T-cell (primary cell): ENCODE results near the gene TLCD5. TPM values are rescaled to one million over a fixed set of nuclear protein-coding genes. Genes with fewer than 3 reads are reported as not detected.

Experiments
- ATAC-seq, 4 experiments: fragments of 200-7000 bp in 3 of 4; fragments of 150-1000 bp in 1 of 4; cut with Tn5 transposase; replicated peaks in 1 of 4; 1 replicate in 3 of 4; 2 replicates in 1 of 4; pipeline ENCODE4 v1.10.0; 2021; ENCODE audit warnings: moderate library complexity in 3 of 4, mild to moderate bottlenecking in 2 of 4, moderate number of reproducible peaks in 1 of 4
- CTCF ChIA-PET, 2 donors: fragments of 300-600 bp; sonication (Branson Sonifier 250); formaldehyde crosslinking; loops; one replicate each; lab custom pipeline; 2022; ENCODE audit warnings: antibody characterized with exemption in 2 of 2; lab: Charles Lee
- POLR2A ChIA-PET, 2 donors: fragments of 300-600 bp; sonication (Branson Sonifier 250); formaldehyde crosslinking; loops; one replicate each; lab custom pipeline; 2022; ENCODE audit warnings: antibody characterized with exemption in 2 of 2; lab: Charles Lee
- DNase-seq, 35 experiments: peaks; one replicate each; pipeline versions ENCODE4 v3.0.0 to v3.0.0-alpha.2; 2013 to 2023
- H3K27ac ChIP-seq: one replicate; pipeline ENCODE4 v1.5.1; 2013; ENCODE audit warnings: low read length
- H3K27me3 ChIP-seq, 2 experiments: replicated peaks in 1 of 2; 1 replicate in 1 of 2; 2 replicates in 1 of 2; pipeline versions ENCODE4 v1.6.1 to v1.7.0; 2013; ENCODE audit warnings: low read length in 1 of 2, mixed read lengths in 1 of 2; ENCODE audit not compliant: control insufficient read depth in 2 of 2, insufficient read depth in 2 of 2; ENCODE audit errors: extremely low read depth in 1 of 2
- H3K36me3 ChIP-seq, 2 donors: 1 replicate in 1 of 2; 2 replicates in 1 of 2; pipeline versions ENCODE4 v1.6.1 to v1.7.0; 2013; ENCODE audit warnings: low read length in 1 of 2; ENCODE audit not compliant: control insufficient read depth in 2 of 2, insufficient read depth in 1 of 2; ENCODE audit errors: extremely low read depth in 1 of 2
- H3K4me1 ChIP-seq, 2 experiments: 1 replicate in 1 of 2; 2 replicates in 1 of 2; pipeline versions ENCODE4 v1.6.1 to v1.7.0; 2013; ENCODE audit warnings: low read length in 2 of 2, mixed read lengths in 1 of 2; ENCODE audit not compliant: insufficient read depth in 2 of 2, control insufficient read depth in 1 of 2; ENCODE audit errors: extremely low read depth in 1 of 2
- H3K4me3 ChIP-seq, 2 donors: 1 replicate in 1 of 2; 2 replicates in 1 of 2; pipeline versions ENCODE4 v1.5.1 to v1.7.0; 2013; ENCODE audit warnings: mild to moderate bottlenecking in 2 of 2, low read length in 1 of 2, moderate library complexity in 1 of 2; ENCODE audit not compliant: control insufficient read depth in 1 of 2; ENCODE audit errors: extremely low read depth in 1 of 2
- H3K9me3 ChIP-seq: 2 replicates; pipeline ENCODE4 v1.7.0; 2013
- H3K27ac Mint-ChIP-seq, 2 donors: one replicate each; pipeline ENCODE4 v1.8.0; 2020 to 2021; ENCODE audit warnings: mild to moderate bottlenecking in 2 of 2, mixed read lengths in 2 of 2
- H3K27me3 Mint-ChIP-seq, 2 donors: one replicate each; pipeline ENCODE4 v1.8.0; 2021 to 2022; ENCODE audit warnings: mixed read lengths in 2 of 2
- H3K36me3 Mint-ChIP-seq: one replicate; pipeline ENCODE4 v1.8.0; 2021; ENCODE audit warnings: mixed read lengths
- H3K4me1 Mint-ChIP-seq, 3 donors: one replicate each; pipeline ENCODE4 v1.8.0; 2020 to 2022; ENCODE audit warnings: mixed read lengths in 3 of 3, mild to moderate bottlenecking in 1 of 3
- H3K4me3 Mint-ChIP-seq, 3 donors: one replicate each; pipeline ENCODE4 v1.8.0; 2020 to 2022; ENCODE audit warnings: mild to moderate bottlenecking in 3 of 3, mixed read lengths in 3 of 3, moderate library complexity in 3 of 3
- H3K9me3 Mint-ChIP-seq, 3 donors: one replicate each; pipeline ENCODE4 v1.8.0; 2020 to 2022; ENCODE audit warnings: mixed read lengths in 3 of 3
- WGBS: methylation state at CpG from one replicate; pipeline ENCODE4 v1.1.5; 2013; ENCODE audit warnings: missing lambda C conversion rate; ENCODE audit not compliant: insufficient coverage; 5-methylcytosine and 5-hydroxymethylcytosine counted together
- total RNA-seq, 35 experiments: library from RNA in 6 of 35; stranded (reverse) in 6 of 35; fragments of 120-200 nt in 1 of 35; gene quantifications; one replicate each; pipeline versions ENCODE4 v1.2.1 to v1.2.4 and lab custom pipeline; 2013 to 2026

TLCD5 gene
- total RNA-seq, 5 donors from 2014 or later (not counting 1 experiment from before 2014, with no cell fraction given): 0.39 to 0.73 (median 0.61) TPM; not detected in 2

- ATAC-seq: no peak
- no peaks in the 10 kb centered on the region for H3K36me3 Mint-ChIP-seq
- WGBS: 15% methylated on average over 7 of the region's 18 CpGs
- H3K4me3 ChIP-seq: peak overlapping the region; percentile 73 to 81
- DNase-seq: no peak
- CTCF ChIA-PET: interaction anchor here in 1 of 2 donors (0.6 kb wide), 1 partner anchor 1048 kb away, joined by 3 read pairs; no protein-coding TSS in a partner anchor
- POLR2A ChIA-PET: no interaction called here
- peaks cover 37 to 46% (median 38%) of the 10 kb centered on the region in 3 donors for H3K4me1 Mint-ChIP-seq
- peak overlapping the region; percentile 84 to 92 (median 85) for H3K4me3 Mint-ChIP-seq
- no peak overlapping the region for H3K27ac ChIP-seq
- no peak overlapping the region for H3K27ac Mint-ChIP-seq
- H3K9me3 Mint-ChIP-seq: no peaks in the 10 kb centered on the region
- peaks cover 9% of the 10 kb centered on the region for H3K9me3 ChIP-seq
- peaks cover 13 to 24% of the 10 kb centered on the region in 2 experiments for H3K27me3 ChIP-seq
- peaks cover 49 to 64% of the 10 kb centered on the region in 2 donors for H3K27me3 Mint-ChIP-seq
- H3K4me1 ChIP-seq: peaks cover 12 to 20% of the 10 kb centered on the region in 2 experiments
- H3K36me3 ChIP-seq: no peaks in the 10 kb centered on the region
Observed at GRCh38 chr11:120337355-120338106, 12.4 kb downstream of the TLCD5 start.

DNA sequence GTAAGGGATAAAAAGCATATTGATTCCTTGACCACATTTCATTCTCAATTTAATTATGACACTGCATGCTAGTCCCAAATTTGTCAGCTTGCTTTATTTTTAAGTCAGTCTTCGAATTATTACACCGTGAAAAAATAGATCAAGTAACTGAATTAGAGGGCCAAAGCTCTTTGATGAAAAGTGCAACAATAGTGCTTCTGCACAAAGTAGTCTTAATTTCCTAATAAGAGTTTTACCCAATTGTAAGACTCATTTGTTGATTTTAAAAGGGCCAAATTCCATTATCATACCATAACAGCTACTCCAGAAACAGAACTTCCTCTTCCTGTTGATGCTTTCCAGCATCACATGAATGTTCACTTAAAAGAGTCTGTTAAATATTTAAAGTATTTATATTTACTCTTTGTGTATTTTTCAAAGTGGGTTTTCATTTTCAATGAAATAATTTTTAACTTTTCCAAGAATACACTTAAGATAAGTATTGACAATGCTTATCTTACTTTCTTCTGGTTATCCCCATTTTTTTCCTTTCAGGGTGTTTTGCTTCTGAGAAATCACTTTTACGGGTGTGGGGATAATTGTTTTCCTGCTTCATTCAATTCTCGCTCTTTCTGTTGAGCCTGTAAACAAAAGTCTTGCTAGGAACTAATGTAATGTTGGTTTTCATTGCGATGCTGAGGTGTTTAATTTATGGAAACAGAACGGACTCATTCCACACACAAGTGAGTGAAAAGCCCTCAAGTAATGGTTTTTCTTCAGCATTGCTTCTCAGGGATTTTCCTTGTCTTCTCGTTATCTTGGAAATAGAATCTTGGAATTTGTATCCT, 13.2 kb downstream of the TLCD5 start:
- H3K4me1 ChIP-seq: peaks cover 12 to 21% of the 10 kb centered on the region in 2 experiments
- DNase-seq: no peak
- Mint-ChIP-seq H3K36me3 (no peaks in the 10 kb centered on the region), H3K4me1 (peaks cover 37 to 46% (median 39%) of the 10 kb centered on the region in 3 donors), H3K4me3 (peak overlapping the region; percentile 84 to 92 (median 85)), H3K9me3 (no peaks in the 10 kb centered on the region), H3K27ac (no peak overlapping the region), H3K27me3 (peaks cover 51 to 58% of the 10 kb centered on the region in 2 donors)
- WGBS: no CpG with 5 or more reads among the region's 7 CpGs
- H3K27ac ChIP-seq: no peak overlapping the region
- CTCF ChIA-PET: interaction anchor here in 1 of 2 donors (0.6 kb wide), 1 partner anchor 1049 kb away, joined by 3 read pairs; no protein-coding TSS in a partner anchor
- H3K36me3 ChIP-seq: no peaks in the 10 kb centered on the region
- H3K9me3 ChIP-seq: peaks cover 9% of the 10 kb centered on the region
- POLR2A ChIA-PET: no interaction called here
- peaks cover 13 to 25% of the 10 kb centered on the region in 2 experiments for H3K27me3 ChIP-seq
- H3K4me3 ChIP-seq: no peak overlapping the region
- no peak for ATAC-seq

DNA sequence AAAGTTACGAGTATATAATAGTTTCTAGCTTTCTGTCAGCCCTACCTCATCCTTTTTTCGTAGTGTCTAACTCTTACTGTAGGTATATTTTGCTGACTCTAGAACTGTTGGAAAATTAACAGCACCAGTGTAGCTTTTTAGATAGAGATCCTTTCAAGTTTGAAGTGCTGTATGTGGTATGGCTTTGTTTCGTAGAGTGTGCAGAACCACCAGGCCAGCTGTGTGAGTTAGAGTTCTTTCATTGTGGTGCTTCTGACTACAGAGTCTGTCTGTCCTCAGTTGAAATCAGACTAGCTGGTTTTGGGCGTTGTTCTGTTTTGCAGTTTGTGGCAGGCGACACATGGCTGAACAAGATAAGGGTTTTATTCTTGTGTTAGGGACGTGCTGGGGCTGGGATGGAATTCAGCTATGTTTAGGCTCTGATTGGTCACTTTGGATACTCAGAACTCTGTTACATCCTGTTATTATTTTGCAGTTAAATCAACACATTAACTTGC, 14.3 kb downstream of the TLCD5 start:
- Histone ChIP-seq H3K4me3 (no peak overlapping the region), H3K36me3 (no peaks in the 10 kb centered on the region), H3K27ac (no peak overlapping the region), H3K9me3 (peaks cover 9% of the 10 kb centered on the region), H3K4me1 (peaks cover 18 to 31% of the 10 kb centered on the region in 2 experiments), H3K27me3 (peaks cover 16 to 25% of the 10 kb centered on the region in 2 experiments)
- Mint-ChIP-seq H3K4me3 (no peak overlapping the region), H3K9me3 (no peaks in the 10 kb centered on the region), H3K36me3 (no peaks in the 10 kb centered on the region), H3K27me3 (peaks cover 51 to 53% of the 10 kb centered on the region in 2 donors), H3K27ac (no peak overlapping the region), H3K4me1 (peaks cover 45 to 57% (median 48%) of the 10 kb centered on the region in 3 donors)
- CTCF ChIA-PET: no interaction called here
- 35% methylated on average over 3 of the region's 6 CpGs for WGBS
- ATAC-seq: peak in 2 of 4 experiments; percentile 9 to 21
- DNase-seq: peak in 1 of 35 experiments; percentile 22
- POLR2A ChIA-PET: no interaction called here

DNA sequence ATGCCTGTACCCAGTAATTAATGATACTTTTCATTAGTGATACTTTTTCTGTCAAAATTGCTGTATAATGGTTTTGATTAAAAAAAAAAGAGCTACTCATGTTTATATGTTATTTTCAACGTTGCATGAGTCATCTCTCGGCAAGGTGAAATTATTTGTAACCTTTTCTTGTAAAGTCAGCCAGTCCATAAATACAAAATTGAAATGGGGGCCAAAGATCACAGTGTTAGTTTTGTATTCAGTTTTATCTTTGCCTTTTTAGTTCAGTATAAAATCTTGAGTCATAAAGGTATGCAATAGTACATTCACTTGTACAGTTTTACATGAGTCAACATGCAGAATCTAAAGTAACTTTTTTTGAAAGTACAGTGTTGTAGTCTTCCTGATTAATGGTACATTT, 15.4 kb downstream of the TLCD5 start:
- CTCF ChIA-PET: interaction anchor here in 1 of 2 donors (1.5 kb wide), 1 partner anchor 9 kb away, joined by 3 read pairs; no protein-coding TSS in a partner anchor
- peaks cover 49 to 60% (median 50%) of the 10 kb centered on the region in 3 donors for H3K4me1 Mint-ChIP-seq
- WGBS: no CpG with 5 or more reads among the region's 2 CpGs
- Histone ChIP-seq H3K36me3 (no peaks in the 10 kb centered on the region), H3K9me3 (peaks cover 9% of the 10 kb centered on the region), H3K27me3 (peaks cover 16 to 21% of the 10 kb centered on the region in 2 experiments), H3K27ac (no peak overlapping the region), H3K4me1 (peaks cover 21 to 37% of the 10 kb centered on the region in 2 experiments), H3K4me3 (no peak overlapping the region)
- H3K4me3 Mint-ChIP-seq: no peak overlapping the region
- no peaks in the 10 kb centered on the region for H3K36me3 Mint-ChIP-seq
- H3K9me3 Mint-ChIP-seq: no peaks in the 10 kb centered on the region
- no peak for ATAC-seq
- H3K27me3 Mint-ChIP-seq: peaks cover 51 to 55% of the 10 kb centered on the region in 2 donors
- no peak for DNase-seq
- H3K27ac Mint-ChIP-seq: no peak overlapping the region
- POLR2A ChIA-PET: no interaction called here

DNA sequence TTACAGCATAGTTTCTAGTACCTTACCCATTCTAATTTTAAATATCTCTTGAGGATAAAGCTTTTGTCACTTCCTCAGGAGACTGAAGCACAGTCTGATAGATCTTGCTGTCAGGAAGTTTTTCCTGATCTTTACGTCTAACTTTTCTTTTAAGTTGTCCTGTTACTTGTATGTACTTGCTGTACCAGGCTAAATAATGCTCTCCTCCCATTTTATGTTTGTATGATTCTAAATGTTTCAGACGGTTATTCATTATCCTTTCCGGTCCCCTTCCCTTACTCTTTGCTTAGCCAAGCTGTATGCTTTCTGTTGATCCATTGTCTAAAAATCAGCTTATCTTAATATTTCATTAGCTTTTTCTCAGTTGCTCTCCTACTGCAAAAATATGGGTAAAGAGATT, 17.1 kb downstream of the TLCD5 start:
- CTCF ChIA-PET: interaction anchor here in 1 of 2 donors (0.9 kb wide), 1 partner anchor 8 kb away, joined by 3 read pairs; no protein-coding TSS in a partner anchor

GRCh38 chr11:120342678-120343077, 17.6 kb downstream of the TLCD5 start:
- Histone ChIP-seq H3K9me3 (peaks cover 7% of the 10 kb centered on the region), H3K4me1 (peaks cover 15 to 22% of the 10 kb centered on the region in 2 experiments), H3K27me3 (peaks cover 9 to 18% of the 10 kb centered on the region in 2 experiments), H3K36me3 (no peaks in the 10 kb centered on the region), H3K4me3 (no peak overlapping the region), H3K27ac (no peak overlapping the region)
- H3K27me3 Mint-ChIP-seq: peaks cover 58 to 63% of the 10 kb centered on the region in 2 donors
- H3K36me3 Mint-ChIP-seq: no peaks in the 10 kb centered on the region
- ChIA-PET CTCF (interaction anchor here in 1 of 2 donors (0.9 kb wide), 1 partner anchor 9 kb away, joined by 3 read pairs; no protein-coding TSS in a partner anchor), POLR2A (no interaction called here)
- ATAC-seq (no peak), DNase-seq (no peak)
- WGBS: no CpG with 5 or more reads among the region's 3 CpGs
- peaks cover 48 to 67% (median 54%) of the 10 kb centered on the region in 3 donors for H3K4me1 Mint-ChIP-seq
- no peaks in the 10 kb centered on the region for H3K9me3 Mint-ChIP-seq
- H3K27ac Mint-ChIP-seq: no peak overlapping the region
- no peak overlapping the region for H3K4me3 Mint-ChIP-seq

More for the DNA sequence above, 17.1 kb downstream of the TLCD5 start:
- H3K9me3 ChIP-seq: peaks cover 9% of the 10 kb centered on the region
- peaks cover 18 to 27% of the 10 kb centered on the region in 2 experiments for H3K4me1 ChIP-seq
- no peak overlapping the region for H3K27ac ChIP-seq
- no peak overlapping the region for H3K27ac Mint-ChIP-seq
- DNase-seq (no peak), ATAC-seq (no peak)
- WGBS: no CpG with 5 or more reads among the region's 3 CpGs
- no peaks in the 10 kb centered on the region for H3K36me3 ChIP-seq
- H3K27me3 Mint-ChIP-seq: peaks cover 59 to 63% of the 10 kb centered on the region in 2 donors
- peaks cover 10 to 18% of the 10 kb centered on the region in 2 experiments for H3K27me3 ChIP-seq
- POLR2A ChIA-PET: no interaction called here
- H3K4me3 Mint-ChIP-seq: no peak overlapping the region
- peaks cover 52 to 67% (median 58%) of the 10 kb centered on the region in 3 donors for H3K4me1 Mint-ChIP-seq
- no peaks in the 10 kb centered on the region for H3K9me3 Mint-ChIP-seq
- no peak overlapping the region for H3K4me3 ChIP-seq
- no peaks in the 10 kb centered on the region for H3K36me3 Mint-ChIP-seq
